SKM-1 treated with dmso at 0.1 percent for 144 hours (cell line): ENCODE measurements around the gene OAT.

Experiments used
- DNase-seq: peaks from one replicate; lab custom pipeline; 2025; ENCODE audit not compliant: unreplicated experiment; lab: John Stamatoyannopoulos, UW

Gene OAT

DNA sequence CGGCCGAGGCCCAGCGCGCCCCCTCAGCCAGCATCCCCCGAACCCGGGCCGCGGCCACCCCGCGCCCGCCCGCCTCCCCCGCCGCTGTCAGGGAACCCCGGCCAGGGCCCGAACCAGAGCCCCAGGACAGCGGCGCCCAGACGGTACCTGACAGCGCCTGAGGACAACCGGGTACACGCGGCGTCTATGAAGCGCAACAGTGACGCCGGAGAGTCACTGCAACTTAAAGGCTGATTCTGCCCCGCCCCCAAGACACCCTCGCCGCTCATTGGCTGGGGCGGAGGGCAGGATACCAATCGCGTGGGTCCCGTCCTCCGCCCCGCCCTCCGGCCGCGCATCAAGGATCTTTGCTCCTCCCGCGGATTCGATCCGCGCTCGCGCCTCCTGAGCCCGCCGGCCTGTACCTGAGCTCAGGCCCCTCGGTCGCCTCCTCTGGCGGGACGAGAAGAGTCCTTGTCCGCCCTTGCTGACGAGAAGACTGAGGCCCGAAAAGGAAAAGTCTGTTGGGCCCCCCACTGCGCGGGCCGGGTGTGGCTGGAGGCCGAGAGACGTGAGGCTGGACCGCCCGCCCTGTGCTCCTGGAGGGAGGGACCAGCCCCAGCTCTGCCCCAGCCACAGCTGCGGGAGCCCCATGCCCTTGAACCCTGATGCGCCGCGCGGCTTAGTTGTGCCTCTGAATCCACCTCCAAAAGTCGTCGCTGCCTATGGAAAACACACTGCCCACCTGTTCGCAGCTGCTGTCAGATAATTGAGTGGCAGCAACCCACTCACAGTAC lies at the start of gene OAT:
Gene OAT (minus strand): TSS at position 198 of the 776 bp plus-strand sequence. CDS start 6,752 bp downstream, outside the sequence.
- peak; percentile 94 for DNase-seq

DNA sequence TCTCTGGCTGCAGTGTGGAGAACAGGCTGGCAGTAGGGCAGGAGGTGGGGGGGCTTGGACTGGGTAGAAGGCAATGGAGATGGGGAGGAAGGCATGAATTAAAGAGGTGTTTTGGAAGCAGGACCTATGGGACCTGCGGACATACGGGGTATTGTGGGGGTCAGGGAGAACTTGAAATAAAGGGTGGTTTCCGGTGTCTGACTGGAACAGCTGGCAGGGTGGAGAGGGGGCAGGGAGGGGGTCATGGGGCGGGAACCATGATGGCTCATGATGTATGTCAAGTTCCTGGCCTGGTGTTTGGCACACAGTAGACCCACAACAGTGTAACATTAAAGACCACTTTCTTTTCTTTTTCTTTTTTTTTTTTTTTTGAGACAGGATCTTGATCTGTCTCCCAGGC lies 48.4 kb upstream of the OAT start:
- no peak for DNase-seq

DNA sequence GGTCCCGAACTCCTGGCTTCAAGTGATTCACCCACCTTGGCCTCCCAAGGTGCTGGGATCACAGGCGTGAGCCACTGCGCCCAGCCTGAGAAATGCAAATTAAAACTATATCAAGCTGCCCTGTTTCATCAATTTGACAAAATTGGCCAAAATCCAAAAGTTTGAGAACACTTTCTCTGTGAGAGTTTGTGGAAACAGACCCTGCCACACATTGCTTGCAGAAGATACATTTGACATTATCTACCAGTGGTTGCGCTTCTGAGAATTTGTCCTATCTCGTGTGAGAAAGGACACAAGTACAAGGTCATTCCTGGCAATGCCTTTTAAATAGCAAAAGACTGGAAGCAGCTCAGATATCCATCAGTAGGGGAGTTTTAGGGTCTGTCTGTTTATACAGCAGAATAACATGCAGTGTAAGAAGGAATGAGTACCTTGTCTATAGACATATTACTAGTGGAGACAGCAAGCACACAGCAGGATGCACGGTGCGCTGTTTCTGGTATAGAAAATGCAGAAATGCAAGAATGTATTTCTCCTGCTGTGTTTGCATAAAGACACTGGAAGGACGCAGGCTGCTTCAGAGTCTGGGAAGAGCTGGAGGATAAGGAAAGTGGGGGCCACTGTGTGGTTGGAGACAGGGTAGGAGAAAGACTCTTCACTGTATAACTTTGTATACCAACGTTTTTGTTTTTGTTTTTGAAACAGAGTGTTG lies 47.2 kb upstream of the OAT start:
- no peak for DNase-seq

DNA sequence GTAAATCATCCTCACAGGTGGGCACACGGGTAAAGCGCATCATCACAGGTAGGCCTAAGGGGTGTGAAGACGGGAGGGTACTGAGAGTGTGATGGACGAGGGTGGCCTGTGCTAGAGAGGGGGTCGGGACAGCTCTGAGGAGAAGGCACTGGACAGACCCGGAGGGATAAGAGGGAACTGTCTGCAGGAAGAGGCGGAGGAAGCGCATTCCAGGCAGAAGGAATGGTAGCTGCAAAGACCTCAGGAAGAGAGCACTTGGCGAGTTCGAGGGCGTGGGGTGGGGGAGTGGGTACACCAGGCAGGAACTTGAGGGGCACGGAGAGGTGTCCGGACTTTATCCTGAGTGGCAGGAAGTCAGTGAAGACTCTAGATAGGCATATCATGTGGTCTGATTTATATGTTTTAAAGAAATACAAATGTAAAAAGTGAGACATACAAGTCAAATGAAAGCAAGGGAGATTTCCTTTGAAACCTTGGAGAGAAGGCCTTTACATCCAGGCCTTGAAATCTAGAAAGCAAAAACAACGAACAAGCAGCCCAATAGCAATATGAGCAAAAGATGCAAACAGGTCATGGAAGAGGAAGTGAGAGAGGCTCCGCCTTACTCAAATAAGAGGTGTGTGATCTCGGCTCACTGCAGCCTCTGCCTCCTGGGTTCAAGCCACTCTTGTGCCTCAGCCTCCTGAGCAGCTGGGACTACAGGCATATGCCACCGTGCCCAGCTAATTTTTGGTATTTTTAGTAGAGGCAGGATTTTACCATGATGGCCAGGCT lies 46.5 kb upstream of the OAT start:
- no peak for DNase-seq

DNA sequence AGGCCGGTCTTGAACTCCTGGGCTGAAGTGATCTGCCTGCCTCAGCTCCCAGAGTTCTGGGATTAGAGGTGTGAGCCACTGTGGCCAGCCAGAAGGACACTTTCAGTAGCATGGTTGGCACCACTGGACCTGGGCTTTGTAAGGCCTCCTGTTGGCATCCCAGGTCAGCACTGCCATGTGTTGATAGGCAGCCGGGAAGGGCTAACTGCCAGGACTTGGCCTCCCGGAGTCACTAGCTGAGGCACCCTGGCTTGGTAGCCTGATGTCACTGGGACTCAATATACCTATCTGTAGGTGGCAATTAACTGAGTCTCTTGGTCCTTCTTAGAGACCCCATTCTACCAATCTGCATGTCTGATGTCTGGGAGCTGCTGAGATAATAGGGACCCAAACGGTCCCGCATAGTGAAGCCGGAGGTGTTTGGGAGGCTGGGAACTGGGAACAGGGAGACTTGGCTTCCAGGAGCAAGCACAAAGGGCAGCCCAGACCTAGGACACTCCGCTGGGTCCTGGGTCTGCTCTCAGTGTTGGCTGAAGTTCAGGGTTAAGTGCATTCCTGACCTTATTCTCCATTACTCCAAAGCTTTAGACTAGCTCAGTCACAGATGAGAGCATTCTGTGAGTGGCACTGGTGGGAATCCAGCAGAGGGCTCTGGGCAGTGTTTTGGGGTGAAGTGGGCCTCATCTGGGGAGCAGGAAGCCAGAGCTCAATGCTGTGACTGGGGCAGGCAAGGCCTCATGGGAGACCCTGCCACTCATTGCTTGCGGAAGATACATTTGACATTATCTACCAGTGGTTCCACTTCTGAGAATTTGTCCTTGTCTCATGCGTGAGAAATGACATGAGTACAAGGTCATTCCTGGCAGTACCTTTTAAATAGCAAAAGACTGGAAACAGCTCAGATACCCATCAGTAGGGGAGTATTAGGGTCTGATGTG lies 45.6 kb upstream of the OAT start:
- DNase-seq, result no peak

DNA sequence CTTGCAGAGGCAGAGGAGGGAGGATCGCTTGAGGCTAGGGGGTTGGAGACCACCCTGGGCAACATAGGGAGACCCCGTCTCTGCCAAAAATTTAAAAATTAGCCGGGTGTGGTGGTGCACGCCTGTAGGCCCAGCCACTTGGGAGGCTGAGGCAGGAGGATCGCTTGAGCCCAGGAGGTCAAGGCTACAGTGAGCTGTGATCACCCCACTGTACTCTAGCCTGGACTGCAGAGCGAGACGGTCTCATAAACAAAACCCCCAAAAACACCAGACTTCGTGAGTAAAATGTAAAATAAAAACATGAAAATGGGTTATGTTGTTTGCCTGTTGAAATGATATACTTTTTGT lies 43.6 kb upstream of the OAT start:
- DNase-seq, result no peak

DNA sequence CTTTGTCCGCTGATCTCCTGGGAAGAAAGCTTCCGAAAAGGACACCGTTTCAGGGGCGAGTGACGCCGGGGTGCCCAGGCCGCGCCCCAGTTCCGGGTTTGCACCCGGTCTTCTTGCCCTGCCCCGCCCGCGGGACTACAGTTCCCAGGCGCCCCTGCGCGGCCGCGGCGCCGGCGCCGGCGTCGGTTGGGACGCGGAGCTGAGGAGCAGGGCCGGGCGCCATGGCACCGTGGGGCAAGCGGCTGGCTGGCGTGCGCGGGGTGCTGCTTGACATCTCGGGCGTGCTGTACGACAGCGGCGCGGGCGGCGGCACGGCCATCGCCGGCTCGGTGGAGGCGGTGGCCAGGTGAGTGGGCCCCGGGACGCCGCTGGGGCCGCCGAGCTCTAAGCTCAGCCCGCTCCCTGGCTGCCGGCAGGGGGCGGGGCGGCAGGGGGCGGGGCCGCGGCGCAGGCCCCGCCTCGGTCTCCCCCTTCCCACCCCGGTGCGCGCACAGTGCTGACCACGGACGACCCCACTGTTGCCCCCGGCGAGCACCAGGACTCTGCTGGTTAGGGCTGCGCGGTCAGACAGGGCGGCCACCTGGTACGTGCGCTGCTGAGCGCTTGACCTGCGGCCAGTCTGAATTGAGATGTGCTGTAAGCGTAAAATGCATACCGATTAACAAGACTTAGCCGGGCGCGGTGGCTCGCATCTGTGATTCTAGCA lies 43.1 kb upstream of the OAT start, which contains the start of gene LHPP:
Gene LHPP (plus strand): TSS at position 182 of the 706 bp plus-strand sequence. CDS start 40 bp downstream, at position 222.
- DNase-seq, result peak; percentile 64

DNA sequence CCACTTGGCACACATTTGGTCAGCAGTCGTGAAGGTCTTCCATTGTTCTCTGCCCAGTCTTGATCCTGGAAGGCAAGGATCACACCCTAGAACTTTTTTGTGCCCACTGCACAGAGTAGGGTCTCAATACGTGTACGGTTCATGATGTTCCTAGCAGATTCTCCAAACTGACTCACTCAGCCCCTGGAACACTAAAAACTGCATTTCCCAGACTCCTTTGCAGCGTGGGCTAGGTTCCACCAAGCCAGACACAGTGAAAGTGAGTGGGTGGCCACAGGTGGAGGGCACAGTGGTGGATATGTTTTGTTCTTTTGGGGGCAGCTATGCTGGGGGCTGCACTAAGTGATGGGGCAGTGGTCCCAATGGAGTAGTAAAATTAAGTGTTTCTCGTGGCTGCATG lies 41.4 kb upstream of the OAT start:
- no peak for DNase-seq

DNA sequence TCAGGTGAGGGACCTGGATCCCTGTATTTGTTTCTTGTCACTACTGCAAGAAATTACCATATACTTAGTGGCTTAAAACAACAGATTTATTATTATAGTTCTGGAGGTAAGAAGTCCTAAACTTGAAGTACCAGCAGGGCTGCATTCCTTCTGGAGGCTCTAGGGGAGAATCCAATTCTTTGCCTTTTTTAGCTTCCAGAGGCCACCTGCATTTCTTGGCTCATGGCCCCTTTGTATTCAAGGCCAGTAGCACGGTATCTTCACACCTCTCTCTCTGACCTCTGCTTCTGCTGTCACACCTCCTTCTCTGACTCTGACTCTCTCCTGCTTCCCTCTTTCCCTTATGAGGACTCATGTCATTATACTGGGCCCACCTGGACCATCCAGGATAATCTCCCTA lies 40.7 kb upstream of the OAT start:
- DNase-seq, result no peak

DNA sequence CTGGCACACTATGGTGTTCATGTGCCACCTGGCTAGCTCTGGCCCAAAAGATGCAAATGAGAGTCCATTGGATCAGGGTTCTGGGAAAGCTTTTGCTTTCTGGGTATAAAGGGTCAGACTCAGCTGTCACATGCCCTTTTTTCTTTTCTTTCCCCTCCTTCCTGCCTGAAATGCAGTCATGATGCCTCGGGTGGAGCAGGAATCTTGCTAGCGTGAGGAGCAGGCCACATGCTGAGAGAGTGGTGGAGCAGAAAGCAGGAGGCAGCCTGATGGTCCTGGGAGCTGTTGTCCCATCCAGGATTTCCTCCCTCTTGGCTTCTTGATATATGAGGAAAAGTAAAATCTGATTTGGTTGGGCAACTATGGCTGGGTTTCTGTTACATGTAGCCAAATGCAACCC lies 40.2 kb upstream of the OAT start:
- DNase-seq, result no peak

DNA sequence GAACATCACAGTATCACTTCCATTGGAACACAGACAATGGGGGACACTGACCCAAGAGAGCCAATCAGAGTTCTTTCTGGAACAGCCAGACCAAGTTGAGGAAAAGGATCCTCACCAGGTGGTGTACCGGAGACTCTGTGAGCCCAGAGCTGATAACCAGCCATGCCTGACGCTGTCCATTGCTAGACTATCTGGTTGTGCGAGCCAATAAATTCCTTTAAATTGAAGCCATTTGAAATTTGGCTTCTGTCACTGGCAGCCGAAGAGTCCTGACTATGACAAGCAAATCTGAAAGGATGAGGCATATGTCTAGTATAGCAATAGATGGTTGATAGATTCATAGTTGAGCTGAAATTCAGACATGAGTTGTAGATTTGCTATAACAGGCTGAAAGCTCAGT lies 39.8 kb upstream of the OAT start:
- DNase-seq, result no peak

DNA sequence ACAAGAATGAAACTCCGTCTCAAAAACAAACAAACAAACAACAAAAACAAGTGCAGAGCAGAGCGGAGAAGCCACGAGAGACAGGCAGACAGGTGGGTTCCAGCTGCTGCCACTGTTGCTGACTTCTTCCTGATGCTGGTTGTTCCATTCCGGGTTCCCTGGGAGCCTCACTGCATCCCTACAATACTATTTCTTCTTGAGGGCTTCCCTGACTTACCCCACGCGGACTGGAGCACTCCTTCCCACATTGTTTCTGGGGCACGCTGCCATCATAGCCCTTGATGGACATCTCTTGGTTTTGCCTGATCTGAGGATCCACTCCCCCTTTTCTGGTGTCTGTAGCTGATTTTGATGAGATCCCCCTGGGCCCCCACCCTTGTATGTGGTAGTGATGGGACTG lies 36.7 kb upstream of the OAT start:
- DNase-seq, result no peak

DNA sequence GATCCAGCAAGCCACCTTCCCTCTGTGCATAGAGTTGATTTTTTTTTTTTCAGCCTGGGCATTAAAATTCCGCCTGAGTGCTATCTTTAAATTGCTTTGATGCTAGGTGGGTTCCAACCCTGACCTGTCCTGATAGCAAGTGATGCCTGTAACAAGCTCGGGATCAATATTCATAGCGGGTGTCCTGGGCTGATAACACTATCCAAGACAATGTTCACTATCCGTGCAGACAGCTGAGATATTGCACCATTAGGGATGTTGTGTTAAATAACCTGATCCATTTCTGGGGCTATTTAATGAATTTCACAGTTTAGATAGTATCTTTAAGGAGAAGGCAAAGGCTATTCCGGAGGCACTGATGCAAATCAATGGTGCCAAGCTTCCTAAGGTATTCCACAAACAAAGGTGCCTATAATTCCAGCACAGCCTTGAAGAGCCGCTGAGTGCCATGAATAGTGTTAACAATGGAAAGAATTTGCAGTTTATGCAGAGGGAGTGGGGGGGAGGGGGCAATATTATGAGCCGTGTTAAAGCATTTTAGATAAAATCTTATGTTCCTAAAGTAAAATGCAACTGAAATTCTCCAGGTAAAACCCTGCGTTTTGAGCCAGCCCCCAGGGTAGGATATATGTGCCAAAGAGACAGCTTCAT lies 35.4 kb upstream of the OAT start:
- DNase-seq, result no peak

DNA sequence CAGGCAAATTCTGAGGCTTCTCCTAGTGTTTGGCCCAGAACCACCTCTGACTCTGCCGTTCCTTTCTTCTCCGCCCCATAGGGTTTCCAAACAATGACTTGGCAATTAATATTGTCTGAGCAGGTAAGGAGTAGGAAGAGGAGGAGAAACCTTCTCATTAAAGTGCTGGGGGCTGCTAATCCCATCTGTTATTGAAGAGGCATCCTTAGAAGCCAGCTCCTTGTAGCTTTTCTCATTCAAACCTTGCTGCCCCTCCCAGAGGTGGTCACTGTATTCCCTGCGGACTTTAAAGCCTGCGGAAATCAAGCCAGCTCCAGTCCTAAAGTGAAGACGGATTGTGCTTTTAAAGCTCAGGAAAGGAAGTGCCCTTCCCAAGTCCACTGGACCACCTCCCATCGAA lies 32.6 kb upstream of the OAT start:
- no peak for DNase-seq

DNA sequence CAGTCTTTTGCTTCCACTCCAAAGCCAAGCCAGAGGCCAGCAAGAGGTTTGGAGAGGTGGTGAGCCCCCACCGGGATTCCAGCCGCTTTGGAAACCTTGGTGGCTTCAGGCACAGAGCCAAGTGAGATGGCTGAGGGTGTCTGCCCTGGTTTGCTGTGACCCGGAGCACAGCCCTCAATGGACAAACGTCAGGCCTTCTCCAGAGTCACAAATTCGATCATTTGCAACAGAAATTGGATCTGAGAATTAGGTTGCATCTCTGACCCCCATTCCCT lies 32.0 kb upstream of the OAT start:
- DNase-seq, result no peak

DNA sequence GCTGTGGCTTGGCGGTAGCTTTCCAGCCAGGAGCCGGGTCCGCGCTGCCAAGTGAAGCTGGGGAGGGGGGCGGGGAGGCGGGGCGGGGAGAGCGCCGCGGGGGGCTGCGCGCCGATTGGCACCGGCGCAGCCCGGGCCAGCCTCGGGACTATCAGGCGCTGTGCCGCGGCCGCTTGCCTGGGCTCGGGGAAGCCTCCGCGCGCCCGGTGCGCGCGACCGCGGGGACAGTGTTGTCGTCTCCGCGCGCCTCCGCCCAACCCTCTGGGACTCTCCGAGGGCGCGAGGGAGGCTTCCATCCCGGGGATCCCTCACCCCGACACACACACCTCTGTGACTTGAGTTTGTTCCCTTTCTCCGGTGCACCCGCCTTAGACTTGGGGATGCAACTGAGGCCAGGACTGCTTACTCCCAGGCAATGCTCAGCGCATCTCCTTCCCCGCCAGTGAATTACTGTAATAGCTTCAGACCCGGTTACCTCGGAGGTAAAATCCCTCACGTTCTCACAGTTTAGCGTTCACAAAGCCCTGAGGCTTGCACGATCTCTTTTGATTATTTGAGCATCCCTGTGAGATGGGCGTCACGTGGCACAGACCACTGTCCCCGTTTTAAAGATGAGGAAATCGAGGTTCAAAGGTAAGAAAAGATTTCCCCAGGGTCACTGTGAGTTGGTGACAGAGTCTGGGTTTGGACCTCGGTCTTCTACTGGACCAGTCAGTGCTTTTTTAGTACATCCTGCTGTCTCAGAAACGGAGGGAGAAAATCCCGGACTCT lies 31.5 kb upstream of the OAT start, which contains the start of gene NKX1-2:
Gene NKX1-2 (minus strand): TSS at position 24 of the 771 bp plus-strand sequence. CDS start 92 bp downstream, outside the sequence.
- DNase-seq, result no peak

DNA sequence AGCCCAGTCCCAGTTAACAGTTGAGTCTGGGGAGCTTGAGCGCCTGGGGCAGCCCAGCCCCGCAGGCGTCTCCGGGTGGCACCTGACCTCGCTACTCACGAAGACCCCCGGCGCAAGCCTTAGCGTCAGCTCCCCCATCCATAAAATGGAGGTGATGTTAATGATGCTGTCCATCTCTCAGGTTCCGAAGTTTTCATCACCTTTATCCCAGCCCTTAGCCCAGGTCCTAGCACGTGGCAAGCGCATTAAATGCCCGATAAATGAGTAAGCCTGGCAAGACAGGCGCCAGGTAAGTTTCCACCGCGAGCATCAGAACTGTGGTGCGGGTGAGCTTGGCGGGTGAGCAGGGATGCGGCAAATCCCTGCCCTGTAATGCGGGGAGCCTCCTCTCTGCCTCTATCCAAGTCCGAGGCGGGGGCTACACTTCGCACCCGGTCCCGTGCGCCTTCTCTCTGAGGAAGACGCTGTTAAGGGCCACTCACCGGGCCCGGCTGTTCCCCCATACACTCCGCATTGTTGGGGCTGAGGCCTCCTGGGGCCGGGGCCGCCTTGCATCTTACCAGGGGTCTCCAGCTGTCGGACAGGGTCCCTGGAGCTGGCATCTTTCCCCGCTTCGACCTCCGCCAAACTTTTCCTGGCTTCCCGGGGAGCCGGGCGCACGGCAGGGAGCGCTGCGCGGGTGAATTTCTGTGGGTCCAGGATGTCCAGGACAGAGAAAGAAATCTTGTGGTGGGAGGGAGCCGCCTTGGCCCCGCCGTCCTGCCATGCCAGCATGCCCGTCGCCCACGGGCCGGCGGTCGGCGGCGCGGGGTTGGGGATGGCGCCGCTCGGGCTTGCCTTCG lies 30.7 kb upstream of the OAT start:
- no peak for DNase-seq

DNA sequence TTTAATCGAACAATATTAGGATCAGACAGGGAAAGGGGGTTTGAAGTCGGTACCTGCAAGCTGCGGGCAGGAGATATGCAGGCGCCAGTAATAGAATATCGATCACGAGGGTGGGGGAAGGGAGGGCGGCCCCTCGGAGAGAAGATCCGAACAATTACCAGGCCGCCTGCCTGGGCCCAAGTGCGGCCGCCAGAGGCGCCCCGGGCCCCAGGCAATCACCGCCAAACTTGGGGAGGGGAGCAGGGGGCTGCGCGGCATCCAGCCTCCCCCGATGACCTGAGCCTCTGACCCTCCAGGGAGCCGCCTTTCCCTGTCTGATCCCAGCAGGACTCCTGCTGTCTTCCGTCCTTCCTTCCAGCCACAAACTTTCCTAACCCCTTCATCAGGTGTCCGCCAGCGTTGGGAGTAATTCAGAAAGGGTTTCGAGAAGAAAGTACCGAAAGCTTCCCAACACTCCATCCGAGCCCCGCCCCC lies 30.0 kb upstream of the OAT start:
- no peak for DNase-seq
